Measurements from ENCODE around the gene BRAP. TPM values are rescaled to one million over a fixed set of nuclear protein-coding genes. Genes with fewer than 3 reads are reported as not detected.
"Not testable (repeated sequence)": the region's sequence is repeated elsewhere in the genome, so short reads cannot be mapped to it uniquely, and the experiment has no call there.

BRAP gene
- total RNA-seq, 2 experiments from 2014 or later = 19.6 to 20.4 TPM

GRCh38 chr12:111638556-111638955 is 47.2 kb downstream of the BRAP start:
- Mint-ChIP-seq H3K4me3 (no peak overlapping the region), H3K4me1 (ENCODE audit: low read depth) (peaks cover 4% of the 10 kb centered on the region), H3K36me3 (ENCODE audit: low read depth) (peaks cover 20% of the 10 kb centered on the region), H3K27me3 (ENCODE audit: low read depth) (no peaks in the 10 kb centered on the region), H3K9me3 (ENCODE audit: insufficient read depth) (no peaks in the 10 kb centered on the region), H3K27ac (no peak overlapping the region)
- no peak for DNase-seq
- ATAC-seq = no peak
- ChIA-PET CTCF (no interaction called here), POLR2A (no interaction called here)

GRCh38 chr12:111636209-111636945 is 49.4 kb downstream of the BRAP start:
- POLR2A ChIA-PET = no interaction called here
- Mint-ChIP-seq H3K27ac (no peak overlapping the region), H3K9me3 (ENCODE audit: insufficient read depth) (no peaks in the 10 kb centered on the region), H3K27me3 (ENCODE audit: low read depth) (no peaks in the 10 kb centered on the region), H3K4me1 (ENCODE audit: low read depth) (peaks cover 4% of the 10 kb centered on the region), H3K4me3 (no peak overlapping the region), H3K36me3 (ENCODE audit: low read depth) (peaks cover 7% of the 10 kb centered on the region)
- CTCF ChIA-PET = no interaction called here
- ATAC-seq (no peak), DNase-seq (no peak)

GRCh38 chr12:111635524-111635923 is 50.2 kb downstream of the BRAP start:
- POLR2A ChIA-PET = no interaction called here
- Mint-ChIP-seq H3K9me3 (ENCODE audit: insufficient read depth) (no peaks in the 10 kb centered on the region), H3K36me3 (ENCODE audit: low read depth) (peaks cover 6% of the 10 kb centered on the region), H3K27me3 (ENCODE audit: low read depth) (no peaks in the 10 kb centered on the region), H3K4me1 (ENCODE audit: low read depth) (peaks cover 4% of the 10 kb centered on the region), H3K4me3 (no peak overlapping the region), H3K27ac (no peak overlapping the region)
- no peak for ATAC-seq
- CTCF ChIA-PET = no interaction called here
- DNase-seq = no peak

- no peak for DNase-seq
- H3K4me3 Mint-ChIP-seq = no peak overlapping the region
- no peaks in the 10 kb centered on the region for H3K36me3 Mint-ChIP-seq (ENCODE audit: low read depth)
- H3K4me1 Mint-ChIP-seq (ENCODE audit: low read depth) = no peaks in the 10 kb centered on the region
- H3K9me3 Mint-ChIP-seq (ENCODE audit: insufficient read depth) = no peaks in the 10 kb centered on the region
- ATAC-seq = no peak
- H3K27me3 Mint-ChIP-seq (ENCODE audit: low read depth) = peaks cover 2% of the 10 kb centered on the region
- no peak overlapping the region for H3K27ac Mint-ChIP-seq
- ChIA-PET POLR2A (no interaction called here), CTCF (no interaction called here)
Observed at GRCh38 chr12:111628505-111629260, 57.1 kb downstream of the BRAP start.

- CTCF ChIA-PET = interaction anchor here (0.6 kb wide), 1 partner anchor 223 kb away, joined by 3 read pairs; no protein-coding TSS in a partner anchor
- no peaks in the 10 kb centered on the region for H3K4me1 Mint-ChIP-seq (ENCODE audit: low read depth)
- DNase-seq = no peak
Observed at GRCh38 chr12:111626230-111626629, 59.5 kb downstream of the BRAP start.

GRCh38 chr12:111624540-111624939 is 61.2 kb downstream of the BRAP start:
- ChIA-PET POLR2A (no interaction called here), CTCF (no interaction called here)
- Mint-ChIP-seq H3K9me3 (ENCODE audit: insufficient read depth) (no peaks in the 10 kb centered on the region), H3K27me3 (ENCODE audit: low read depth) (peaks cover 2% of the 10 kb centered on the region), H3K27ac (no peak overlapping the region), H3K36me3 (ENCODE audit: low read depth) (no peaks in the 10 kb centered on the region), H3K4me1 (ENCODE audit: low read depth) (no peaks in the 10 kb centered on the region), H3K4me3 (no peak overlapping the region)
- ATAC-seq (no peak), DNase-seq (no peak)

More at GRCh38 chr12:111626230-111626629, 59.5 kb downstream of the BRAP start:
- Mint-ChIP-seq H3K9me3 (ENCODE audit: insufficient read depth) (no peaks in the 10 kb centered on the region), H3K36me3 (ENCODE audit: low read depth) (no peaks in the 10 kb centered on the region), H3K4me3 (no peak overlapping the region), H3K27me3 (ENCODE audit: low read depth) (peaks cover 2% of the 10 kb centered on the region), H3K27ac (no peak overlapping the region)
- POLR2A ChIA-PET = no interaction called here
- no peak for ATAC-seq

GRCh38 chr12:111617841-111618240 is 67.9 kb downstream of the BRAP start:
- H3K4me1 Mint-ChIP-seq (ENCODE audit: low read depth); H3K4me3 Mint-ChIP-seq; H3K36me3 Mint-ChIP-seq (ENCODE audit: low read depth); H3K9me3 Mint-ChIP-seq (ENCODE audit: insufficient read depth); H3K27ac Mint-ChIP-seq; ATAC-seq; DNase-seq; CTCF ChIA-PET; H3K27me3 Mint-ChIP-seq (ENCODE audit: low read depth): not testable (repeated sequence)
- POLR2A ChIA-PET = interaction anchor here (0.6 kb wide), 3 partner anchors 42 to 474 kb away, joined by 3 to 6 read pairs (median 5); no protein-coding TSS in a partner anchor

- Mint-ChIP-seq H3K9me3 (ENCODE audit: insufficient read depth) (no peaks in the 10 kb centered on the region), H3K27ac (no peak overlapping the region), H3K27me3 (ENCODE audit: low read depth) (no peaks in the 10 kb centered on the region), H3K4me1 (ENCODE audit: low read depth) (no peaks in the 10 kb centered on the region), H3K36me3 (ENCODE audit: low read depth) (no peaks in the 10 kb centered on the region), H3K4me3 (no peak overlapping the region)
- ChIA-PET CTCF (no interaction called here), POLR2A (no interaction called here)
- DNase-seq (no peak), ATAC-seq (no peak)
Observed at GRCh38 chr12:111616177-111616623, 69.6 kb downstream of the BRAP start.

GRCh38 chr12:111607239-111607638 is 78.5 kb downstream of the BRAP start:
- no peak overlapping the region for H3K27ac Mint-ChIP-seq
- no peaks in the 10 kb centered on the region for H3K36me3 Mint-ChIP-seq (ENCODE audit: low read depth)
- H3K4me3 Mint-ChIP-seq = no peak overlapping the region
- DNase-seq (no peak), ATAC-seq (no peak)
- H3K9me3 Mint-ChIP-seq (ENCODE audit: insufficient read depth) = no peaks in the 10 kb centered on the region
- ChIA-PET CTCF (no interaction called here), POLR2A (no interaction called here)
- peaks cover 4% of the 10 kb centered on the region for H3K27me3 Mint-ChIP-seq (ENCODE audit: low read depth)
- no peaks in the 10 kb centered on the region for H3K4me1 Mint-ChIP-seq (ENCODE audit: low read depth)

GRCh38 chr12:111606767-111607230 is 79.0 kb downstream of the BRAP start:
- ChIA-PET POLR2A (no interaction called here), CTCF (no interaction called here)
- Mint-ChIP-seq H3K27ac (no peak overlapping the region), H3K4me1 (ENCODE audit: low read depth) (no peaks in the 10 kb centered on the region), H3K27me3 (ENCODE audit: low read depth) (peaks cover 4% of the 10 kb centered on the region), H3K4me3 (no peak overlapping the region), H3K36me3 (ENCODE audit: low read depth) (no peaks in the 10 kb centered on the region), H3K9me3 (ENCODE audit: insufficient read depth) (no peaks in the 10 kb centered on the region)
- ATAC-seq (no peak), DNase-seq (no peak)

GRCh38 chr12:111605911-111606766 is 79.6 kb downstream of the BRAP start:
- ChIA-PET CTCF (no interaction called here), POLR2A (no interaction called here)
- Mint-ChIP-seq H3K4me1 (ENCODE audit: low read depth) (no peaks in the 10 kb centered on the region), H3K27me3 (ENCODE audit: low read depth) (peaks cover 4% of the 10 kb centered on the region), H3K4me3 (no peak overlapping the region), H3K9me3 (ENCODE audit: insufficient read depth) (no peaks in the 10 kb centered on the region), H3K27ac (no peak overlapping the region), H3K36me3 (ENCODE audit: low read depth) (no peaks in the 10 kb centered on the region)
- DNase-seq (no peak), ATAC-seq (no peak)

GRCh38 chr12:111602857-111603256 is 82.9 kb downstream of the BRAP start:
- not testable (repeated sequence) for ATAC-seq; H3K36me3 Mint-ChIP-seq (ENCODE audit: low read depth); H3K27ac Mint-ChIP-seq

More at GRCh38 chr12:111602857-111603256, 82.9 kb downstream of the BRAP start:
- H3K27me3 Mint-ChIP-seq (ENCODE audit: low read depth); H3K9me3 Mint-ChIP-seq (ENCODE audit: insufficient read depth); H3K4me1 Mint-ChIP-seq (ENCODE audit: low read depth); DNase-seq; CTCF ChIA-PET; POLR2A ChIA-PET; H3K4me3 Mint-ChIP-seq: not testable (repeated sequence)

Data from activated CD8-positive, alpha-beta T cell treated with anti-CD3 and anti-CD28 coated beads, Interleukin-2, amount 10 ng/mL, durations not matched to agents 7 days and 5 days (primary cell).